HepG2 (cell line): ENCODE data around the gene DKKL1. TPM values are rescaled to one million over a fixed set of nuclear protein-coding genes. Genes with fewer than 3 reads are reported as not detected.

Source experiments
- ATAC-seq: fragments of 200-7000 bp; cut with Tn5 transposase; 3 replicates; pipeline ENCODE4 v1.9.1; 2020; ENCODE audit warnings: mild to moderate bottlenecking, moderate library complexity
- BruUV-seq: library from RNA; stranded (reverse); fragments of 400-500 nt; replicated peaks from 2 replicates; lab custom pipeline; 2021; lab: Mats Ljungman, UMichigan
- CTCF ChIA-PET: fragments of 300-600 bp; formaldehyde crosslinking; extraction: SDS; loops from one replicate; lab custom pipeline; 2021; ENCODE audit warnings: low total read pairs, inconsistent platforms, low intra/inter-chr PET ratio; lab: Yijun Ruan, JAX
- POLR2A ChIA-PET: fragments of 350-600 bp; sonication (Branson Sonifier 250); formaldehyde crosslinking; loops from one replicate; lab custom pipeline; 2020; ENCODE audit warnings: antibody characterized with exemption, inconsistent platforms; lab: Yijun Ruan, JAX
- DNase-seq: peaks from one replicate; pipeline ENCODE4 v3.0.0-alpha.2; 2015; ENCODE audit warnings: low spot score
- FAIRE-seq: peaks from 3 replicates; lab custom pipeline; 2011; peaks lifted over from hg19 to GRCh38; lab: Jason Lieb, UNC
- H2AFZ ChIP-seq: one replicate; pipeline ENCODE4 v1.6.1; 2011; ENCODE audit warnings: low read length, inconsistent platforms
- H3K27ac ChIP-seq: fragments of 300-600 bp; 3 replicates; pipeline ENCODE4 v1.8.0; 2011; ENCODE audit warnings: mixed run types, mild to moderate bottlenecking, mixed read lengths, low read length, inconsistent platforms; ENCODE audit not compliant: insufficient read depth; ENCODE audit errors: extremely low read length
- H3K27me3 ChIP-seq, 2 experiments: fragments of 200-600 bp in 1 of 2; 2 replicates in 1 of 2; 3 replicates in 1 of 2; pipeline versions ENCODE4 v1.6.0 to v1.8.0; 2011; ENCODE audit warnings: low read length in 2 of 2, mild to moderate bottlenecking in 2 of 2, moderate library complexity in 2 of 2, inconsistent platforms in 1 of 2; ENCODE audit not compliant: insufficient read depth in 2 of 2, control insufficient read depth in 1 of 2
- H3K36me3 ChIP-seq, 2 experiments: fragments of 200-600 bp in 1 of 2; replicated peaks in 1 of 2; 2 replicates in 1 of 2; 3 replicates in 1 of 2; pipeline versions ENCODE4 v1.5.1 to v1.8.0; 2011; ENCODE audit warnings: low read length in 2 of 2, inconsistent platforms in 1 of 2; ENCODE audit not compliant: insufficient read depth in 2 of 2, control insufficient read depth in 1 of 2
- H3K4me1 ChIP-seq: 2 replicates; pipeline ENCODE4 v1.5.1; 2012; ENCODE audit warnings: low read length, inconsistent platforms; ENCODE audit not compliant: insufficient read depth
- H3K4me2 ChIP-seq: 2 replicates; pipeline ENCODE4 v1.6.0; 2011; ENCODE audit warnings: low read depth, low read length, inconsistent platforms
- H3K4me3 ChIP-seq, 3 experiments: fragments of 200-600 bp in 1 of 3; sonication (generic), shearing (Covaris generic) in 1 of 3; replicated peaks in 1 of 3; 2 replicates each; pipeline ENCODE4 v1.5.1; 2011 to 2016; ENCODE audit warnings: low read length in 3 of 3, inconsistent platforms in 2 of 3, low read depth in 2 of 3, mild to moderate bottlenecking in 2 of 3, control low read depth in 1 of 3, mixed read lengths in 1 of 3; ENCODE audit not compliant: insufficient read depth in 1 of 3
- H3K79me2 ChIP-seq: one replicate; pipeline ENCODE4 v1.6.1; 2011; ENCODE audit warnings: low read length, inconsistent platforms; ENCODE audit not compliant: insufficient read depth
- H3K9ac ChIP-seq: 2 replicates; pipeline ENCODE4 v1.6.0; 2011; ENCODE audit warnings: mild to moderate bottlenecking, low read depth, low read length, inconsistent platforms; ENCODE audit not compliant: insufficient read depth
- H3K9me3 ChIP-seq: 2 replicates; pipeline ENCODE4 v1.5.1; 2012; ENCODE audit warnings: mild to moderate bottlenecking, low read length
- H4K20me1 ChIP-seq: 2 replicates; pipeline ENCODE4 v1.6.0; 2011; ENCODE audit warnings: inconsistent platforms, mild to moderate bottlenecking, low read length, moderate library complexity; ENCODE audit not compliant: insufficient read depth
- ATM ChIP-seq: fragments of 450-650 bp; IDR thresholded peaks from 2 replicates; pipeline ENCODE4 v1.7.1; 2017; ENCODE audit warnings: mild to moderate bottlenecking, borderline replicate concordance
- ESRRA ChIP-seq: sonication (generic); formaldehyde crosslinking; IDR thresholded peaks from 2 replicates; pipeline ENCODE4 v1.5.1; 2020; ENCODE audit warnings: mild to moderate bottlenecking, low read depth, missing genetic modification reagents
- HNRNPLL ChIP-seq: fragments of 200-400 bp; formaldehyde crosslinking; IDR thresholded peaks from 2 replicates; pipeline ENCODE4 v1.6.1; 2017; ENCODE audit warnings: mild to moderate bottlenecking, low read depth, low read length; ENCODE audit not compliant: poor library complexity, severe bottlenecking
- KLF13 ChIP-seq: sonication (generic); formaldehyde crosslinking; IDR thresholded peaks from 2 replicates; pipeline ENCODE4 v1.4.0; 2020; ENCODE audit warnings: mild to moderate bottlenecking, missing genetic modification reagents
- PRMT3 ChIP-seq: sonication (generic); formaldehyde crosslinking; IDR thresholded peaks from 2 replicates; pipeline ENCODE4 v1.8.1; 2022; ENCODE audit warnings: low read depth, mild to moderate bottlenecking, moderate library complexity, missing genetic modification reagents, borderline replicate concordance
- RFX5 ChIP-seq: IDR thresholded peaks from 2 replicates; pipeline ENCODE4 v1.6.1; 2011; ENCODE audit warnings: low read depth, low read length, improper control_type of control experiment
- SIN3A ChIP-seq: IDR thresholded peaks from 2 replicates; pipeline ENCODE4 v1.6.1; 2011; ENCODE audit warnings: low read depth, mild to moderate bottlenecking, control low read depth, low read length, borderline replicate concordance
- SOX6 ChIP-seq, 2 experiments: fragments of 450-650 bp in 1 of 2; sonication (generic) in 1 of 2; formaldehyde crosslinking in 1 of 2; IDR thresholded peaks; 2 replicates each; pipeline versions ENCODE4 v1.4.0 to v1.6.1; 2017 to 2020; ENCODE audit warnings: antibody characterized with exemption in 1 of 2, mild to moderate bottlenecking in 1 of 2, missing genetic modification reagents in 1 of 2
- SP140L ChIP-seq: sonication (generic); formaldehyde crosslinking; IDR thresholded peaks from 2 replicates; pipeline ENCODE4 v1.4.0; 2020; ENCODE audit warnings: missing genetic modification reagents, borderline replicate concordance
- TEAD3 ChIP-seq: optimal IDR thresholded peaks from 2 replicates; pipeline ENCODE3; 2016; ENCODE audit warnings: borderline replicate concordance
- ZBTB7B ChIP-seq: sonication (generic); formaldehyde crosslinking; IDR thresholded peaks from 2 replicates; pipeline ENCODE4 v1.4.0; 2020; ENCODE audit warnings: missing genetic modification reagents
- ZNF121 ChIP-seq: sonication (generic); formaldehyde crosslinking; IDR thresholded peaks from 2 replicates; pipeline ENCODE4 v1.5.0; 2020; ENCODE audit warnings: mild to moderate bottlenecking, missing genetic modification reagents
- ZNF329 ChIP-seq: sonication (generic); formaldehyde crosslinking; IDR thresholded peaks from 2 replicates; pipeline ENCODE4 v1.9.0; 2021; ENCODE audit warnings: low read depth, mild to moderate bottlenecking, missing genetic modification reagents
- ZNF850 ChIP-seq: sonication (generic); formaldehyde crosslinking; conservative IDR thresholded peaks from 2 replicates; pipeline ENCODE4 v1.9.0; 2021; ENCODE audit warnings: mild to moderate bottlenecking, missing genetic modification reagents
- WGBS: methylation state at CpG from one replicate; pipeline ENCODE4 v1.1.6; 2017; ENCODE audit warnings: low lambda C conversion rate; 5-methylcytosine and 5-hydroxymethylcytosine counted together
- in situ Hi-C: cut with HindIII; loops from 2 replicates; pipeline ENCODE4 v1.10.0; 2017; ENCODE audit warnings: low pct_unique_long_range_greater_than_20kb; ENCODE audit not compliant: extremely low pct_ligation_motif_present
- intact Hi-C: fragments of 100-400 bp; cut with micrococcal nuclease; formaldehyde crosslinking; loops from one replicate; pipeline ENCODE4 v1.10.0; 2022; ENCODE audit not compliant: unreplicated experiment
- polyA plus RNA-seq, 8 experiments: library from polyadenylated mRNA; depleted of rRNA in 3 of 8; stranded (reverse) in 7 of 8; unstranded in 1 of 8; fragments of >200 nt; fragmentation: Illumina TruSeq in 4 of 8; extraction: Trizol in 4 of 8; gene quantifications; 2 replicates each; pipeline versions ENCODE4 v1.2.1 to v1.2.3, GENCODE V29; 2011 to 2016; ENCODE audit warnings: low read depth in 4 of 8, missing spikeins in 1 of 8, mixed read lengths in 1 of 8; ENCODE audit not compliant: insufficient read depth in 1 of 8
- total RNA-seq, 5 experiments: library from RNA; depleted of rRNA; stranded (reverse); fragments of >200 nt; fragmentation: Illumina TruSeq; extraction: Trizol; gene quantifications; 2 replicates each; pipeline ENCODE4 v1.2.3, GENCODE V29; 2016; ENCODE audit warnings: low read depth in 1 of 5
- TF ChIP-seq, protein P1 (sequence below): sonication (generic); formaldehyde crosslinking; IDR thresholded peaks from 2 replicates; pipeline ENCODE4 v1.5.0; 2020; ENCODE audit warnings: mild to moderate bottlenecking, missing genetic modification reagents, borderline replicate concordance
- TF ChIP-seq, protein P2 (sequence below): sonication (generic); formaldehyde crosslinking; IDR thresholded peaks from 2 replicates; pipeline ENCODE4 v1.4.0; 2020; ENCODE audit warnings: missing genetic modification reagents

Gene DKKL1
- total and polyA plus RNA-seq, 2 of the 13 experiments (the other 11 are each of a cell fraction or from before 2014, with no cell fraction given): 0.30 to 0.31 TPM

DNA sequence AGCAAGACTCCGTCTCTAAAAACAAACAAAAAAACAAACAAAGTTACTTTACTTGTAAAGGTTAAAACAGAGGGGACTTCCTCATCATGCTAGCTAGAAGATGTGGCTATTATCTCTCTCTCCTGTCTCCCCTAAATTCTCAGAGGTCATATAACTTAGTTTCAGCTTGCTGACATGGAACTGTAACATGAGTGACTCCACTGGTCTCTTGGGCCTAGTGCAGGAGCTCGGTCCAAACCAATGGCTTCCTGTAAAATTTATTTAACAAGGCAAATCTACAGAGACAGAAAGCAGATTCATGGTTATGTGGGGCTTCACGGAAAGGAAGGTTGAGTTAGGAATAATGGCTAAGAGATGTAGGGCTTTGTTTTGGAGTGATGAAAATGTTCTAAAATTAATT is 14.8 kb downstream of the DKKL1 start:
- no peak overlapping the region for H3K9ac ChIP-seq
- ChIA-PET POLR2A (no interaction called here), CTCF (no interaction called here)
- peaks cover 0 to 4% of the 10 kb centered on the region in 2 experiments; a peak in 3 of 5 replicates for H3K27me3 ChIP-seq
- H3K9me3 ChIP-seq: no peaks in the 10 kb centered on the region
- H3K36me3 ChIP-seq: no peaks in the 10 kb centered on the region
- H3K4me2 ChIP-seq: no peak overlapping the region
- H2AFZ ChIP-seq: no peak overlapping the region
- intact Hi-C loops: no loop called here
- no peaks in the 10 kb centered on the region for H3K4me1 ChIP-seq
- DNase-seq: no peak
- 27% methylated on average over 3 of the region's 3 CpGs for WGBS
- H3K79me2 ChIP-seq: no peaks in the 10 kb centered on the region
- ATAC-seq: no peak
- H3K27ac ChIP-seq: no peak overlapping the region
- in situ Hi-C loops: no loop called here
- TF ChIP-seq PRMT3 (CRISPR knock-in tag): no peak
- no peak for TF ChIP-seq ESRRA (CRISPR knock-in tag)
- TF ChIP-seq, protein P1, sequence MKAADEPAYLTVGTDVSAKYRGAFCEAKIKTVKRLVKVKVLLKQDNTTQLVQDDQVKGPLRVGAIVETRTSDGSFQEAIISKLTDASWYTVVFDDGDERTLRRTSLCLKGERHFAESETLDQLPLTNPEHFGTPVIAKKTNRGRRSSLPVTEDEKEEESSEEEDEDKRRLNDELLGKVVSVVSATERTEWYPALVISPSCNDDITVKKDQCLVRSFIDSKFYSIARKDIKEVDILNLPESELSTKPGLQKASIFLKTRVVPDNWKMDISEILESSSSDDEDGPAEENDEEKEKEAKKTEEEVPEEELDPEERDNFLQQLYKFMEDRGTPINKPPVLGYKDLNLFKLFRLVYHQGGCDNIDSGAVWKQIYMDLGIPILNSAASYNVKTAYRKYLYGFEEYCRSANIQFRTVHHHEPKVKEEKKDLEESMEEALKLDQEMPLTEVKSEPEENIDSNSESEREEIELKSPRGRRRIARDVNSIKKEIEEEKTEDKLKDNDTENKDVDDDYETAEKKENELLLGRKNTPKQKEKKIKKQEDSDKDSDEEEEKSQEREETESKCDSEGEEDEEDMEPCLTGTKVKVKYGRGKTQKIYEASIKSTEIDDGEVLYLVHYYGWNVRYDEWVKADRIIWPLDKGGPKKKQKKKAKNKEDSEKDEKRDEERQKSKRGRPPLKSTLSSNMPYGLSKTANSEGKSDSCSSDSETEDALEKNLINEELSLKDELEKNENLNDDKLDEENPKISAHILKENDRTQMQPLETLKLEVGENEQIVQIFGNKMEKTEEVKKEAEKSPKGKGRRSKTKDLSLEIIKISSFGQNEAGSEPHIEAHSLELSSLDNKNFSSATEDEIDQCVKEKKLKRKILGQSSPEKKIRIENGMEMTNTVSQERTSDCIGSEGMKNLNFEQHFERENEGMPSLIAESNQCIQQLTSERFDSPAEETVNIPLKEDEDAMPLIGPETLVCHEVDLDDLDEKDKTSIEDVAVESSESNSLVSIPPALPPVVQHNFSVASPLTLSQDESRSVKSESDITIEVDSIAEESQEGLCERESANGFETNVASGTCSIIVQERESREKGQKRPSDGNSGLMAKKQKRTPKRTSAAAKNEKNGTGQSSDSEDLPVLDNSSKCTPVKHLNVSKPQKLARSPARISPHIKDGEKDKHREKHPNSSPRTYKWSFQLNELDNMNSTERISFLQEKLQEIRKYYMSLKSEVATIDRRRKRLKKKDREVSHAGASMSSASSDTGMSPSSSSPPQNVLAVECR (CRISPR knock-in tag): no peak
- no peak for TF ChIP-seq TEAD3
- TF ChIP-seq, protein P2, sequence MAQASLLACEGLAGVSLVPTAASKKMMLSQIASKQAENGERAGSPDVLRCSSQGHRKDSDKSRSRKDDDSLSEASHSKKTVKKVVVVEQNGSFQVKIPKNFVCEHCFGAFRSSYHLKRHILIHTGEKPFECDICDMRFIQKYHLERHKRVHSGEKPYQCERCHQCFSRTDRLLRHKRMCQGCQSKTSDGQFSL (CRISPR knock-in tag): no peak
- TF ChIP-seq ZNF121 (CRISPR knock-in tag): no peak
- no peak for TF ChIP-seq KLF13 (CRISPR knock-in tag)
- TF ChIP-seq SP140L: no peak
- TF ChIP-seq SIN3A: no peak
- TF ChIP-seq ZBTB7B: no peak
- no peak for TF ChIP-seq ATM
- TF ChIP-seq RFX5: no peak
- TF ChIP-seq SOX6 (IDR thresholded peaks at IDR 0.05): no peak
- no peak for TF ChIP-seq SOX6 (CRISPR knock-in tag; IDR thresholded peaks at IDR 0.05)
- TF ChIP-seq HNRNPLL: no peak
- TF ChIP-seq ZNF850: no peak
- no peak for TF ChIP-seq ZNF329 (CRISPR knock-in tag)
- no peaks in the 10 kb centered on the region for H4K20me1 ChIP-seq
- no TSS peak for BruUV-seq
- no peak overlapping the region for H3K4me3 ChIP-seq
- FAIRE-seq: no peak
